Upper lobe of left lung (tissue), 4 donors: ENCODE measurements around the gene APIP.

ENCODE experiments used
- EP300 ChIP-seq, 4 donors: sonication (generic); formaldehyde crosslinking; IDR thresholded peaks; one replicate each; pipeline ENCODE4 v1.5.1; 2017; ENCODE audit warnings: antibody characterized with exemption in 4 of 4, control low read depth in 2 of 4
- POLR2A ChIP-seq, 4 donors: fragments of 450-650 bp; IDR thresholded peaks; one replicate each; pipeline ENCODE4 v1.5.1; 2016 to 2017; ENCODE audit warnings: antibody characterized with exemption in 4 of 4, mild to moderate bottlenecking in 2 of 4
- POLR2AphosphoS5 ChIP-seq, 2 donors: sonication (generic); formaldehyde crosslinking; IDR thresholded peaks; one replicate each; pipeline ENCODE4 v1.5.1; 2017; ENCODE audit warnings: antibody characterized with exemption in 2 of 2
- TF ChIP-seq, protein P1 (sequence below), 6 experiments: fragments of 450-650 bp in 4 of 6; fragments of 200-600 bp in 2 of 6; sonication (generic) in 2 of 6; IDR thresholded peaks; one replicate each; pipeline ENCODE4 v1.5.1; 2016 to 2019; ENCODE audit warnings: antibody characterized with exemption in 6 of 6

- TF ChIP-seq, protein P1, sequence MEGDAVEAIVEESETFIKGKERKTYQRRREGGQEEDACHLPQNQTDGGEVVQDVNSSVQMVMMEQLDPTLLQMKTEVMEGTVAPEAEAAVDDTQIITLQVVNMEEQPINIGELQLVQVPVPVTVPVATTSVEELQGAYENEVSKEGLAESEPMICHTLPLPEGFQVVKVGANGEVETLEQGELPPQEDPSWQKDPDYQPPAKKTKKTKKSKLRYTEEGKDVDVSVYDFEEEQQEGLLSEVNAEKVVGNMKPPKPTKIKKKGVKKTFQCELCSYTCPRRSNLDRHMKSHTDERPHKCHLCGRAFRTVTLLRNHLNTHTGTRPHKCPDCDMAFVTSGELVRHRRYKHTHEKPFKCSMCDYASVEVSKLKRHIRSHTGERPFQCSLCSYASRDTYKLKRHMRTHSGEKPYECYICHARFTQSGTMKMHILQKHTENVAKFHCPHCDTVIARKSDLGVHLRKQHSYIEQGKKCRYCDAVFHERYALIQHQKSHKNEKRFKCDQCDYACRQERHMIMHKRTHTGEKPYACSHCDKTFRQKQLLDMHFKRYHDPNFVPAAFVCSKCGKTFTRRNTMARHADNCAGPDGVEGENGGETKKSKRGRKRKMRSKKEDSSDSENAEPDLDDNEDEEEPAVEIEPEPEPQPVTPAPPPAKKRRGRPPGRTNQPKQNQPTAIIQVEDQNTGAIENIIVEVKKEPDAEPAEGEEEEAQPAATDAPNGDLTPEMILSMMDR (IDR thresholded peaks at IDR 0.05), result no peak
- no peak for TF ChIP-seq POLR2A (IDR thresholded peaks at IDR 0.05)
- TF ChIP-seq EP300 (IDR thresholded peaks at IDR 0.05), result peak in 3 of 4 donors; percentile 41 to 90 (median 79)
- no peak for TF ChIP-seq POLR2AphosphoS5 (IDR thresholded peaks at IDR 0.05)
Measured at GRCh38 chr11:34855021-34855753, 61.0 kb downstream of the APIP start.
